Measurements from ENCODE around the gene DPEP3. TPM values are rescaled to one million over a fixed set of nuclear protein-coding genes. Genes with fewer than 3 reads are reported as not detected.

Gene DPEP3
- total RNA-seq, 4 donors from 2014 or later, result 0.17 TPM; not detected in 3

DNA sequence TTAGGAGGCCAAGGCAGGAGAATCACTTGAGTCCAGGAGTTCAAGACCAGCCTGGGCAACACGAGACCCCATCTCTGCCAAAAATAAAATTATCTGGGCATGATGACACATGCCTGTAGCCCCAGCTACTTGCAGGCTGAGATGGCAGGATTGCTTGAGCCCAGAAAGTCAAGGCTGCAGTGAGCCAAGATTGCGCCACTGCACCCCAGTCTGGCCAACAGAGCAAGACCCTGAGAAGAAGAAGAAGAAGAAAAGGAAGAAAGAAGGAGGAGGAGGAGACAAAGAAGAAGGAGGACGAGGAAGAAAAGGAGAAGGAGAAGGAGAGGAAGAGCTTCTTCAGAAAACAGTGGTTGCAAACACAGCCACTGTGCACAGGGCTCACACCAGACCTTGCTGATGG lies 8.4 kb upstream of the DPEP3 start:
- WGBS, result 81% methylated on average over 3 of the region's 3 CpGs
- no peaks in the 10 kb centered on the region for H3K9me3 ChIP-seq
- TF ChIP-seq, protein P1, sequence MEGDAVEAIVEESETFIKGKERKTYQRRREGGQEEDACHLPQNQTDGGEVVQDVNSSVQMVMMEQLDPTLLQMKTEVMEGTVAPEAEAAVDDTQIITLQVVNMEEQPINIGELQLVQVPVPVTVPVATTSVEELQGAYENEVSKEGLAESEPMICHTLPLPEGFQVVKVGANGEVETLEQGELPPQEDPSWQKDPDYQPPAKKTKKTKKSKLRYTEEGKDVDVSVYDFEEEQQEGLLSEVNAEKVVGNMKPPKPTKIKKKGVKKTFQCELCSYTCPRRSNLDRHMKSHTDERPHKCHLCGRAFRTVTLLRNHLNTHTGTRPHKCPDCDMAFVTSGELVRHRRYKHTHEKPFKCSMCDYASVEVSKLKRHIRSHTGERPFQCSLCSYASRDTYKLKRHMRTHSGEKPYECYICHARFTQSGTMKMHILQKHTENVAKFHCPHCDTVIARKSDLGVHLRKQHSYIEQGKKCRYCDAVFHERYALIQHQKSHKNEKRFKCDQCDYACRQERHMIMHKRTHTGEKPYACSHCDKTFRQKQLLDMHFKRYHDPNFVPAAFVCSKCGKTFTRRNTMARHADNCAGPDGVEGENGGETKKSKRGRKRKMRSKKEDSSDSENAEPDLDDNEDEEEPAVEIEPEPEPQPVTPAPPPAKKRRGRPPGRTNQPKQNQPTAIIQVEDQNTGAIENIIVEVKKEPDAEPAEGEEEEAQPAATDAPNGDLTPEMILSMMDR (IDR thresholded peaks at IDR 0.05), result no peak
- TF ChIP-seq POLR2A (IDR thresholded peaks at IDR 0.05; ENCODE audit: low read depth) (no peak), POLR2AphosphoS5 (IDR thresholded peaks at IDR 0.05) (no peak), EP300 (IDR thresholded peaks at IDR 0.05) (no peak)
- H3K27ac ChIP-seq (replicated peaks in 1 of 4), result no peak overlapping the region
- intact Hi-C loops (cut with DNase I), result no loop called here
- no peak for DNase-seq (ENCODE audit: extremely low spot score)
- H3K36me3 ChIP-seq, result no peaks in the 10 kb centered on the region
- H3K4me3 ChIP-seq, result no peak overlapping the region
- peaks cover 14 to 28% (median 23%) of the 10 kb centered on the region in 4 donors for H3K4me1 ChIP-seq
- peaks cover 0 to under 1% (median 0%) of the 10 kb centered on the region in 4 donors for H3K27me3 ChIP-seq

DNA sequence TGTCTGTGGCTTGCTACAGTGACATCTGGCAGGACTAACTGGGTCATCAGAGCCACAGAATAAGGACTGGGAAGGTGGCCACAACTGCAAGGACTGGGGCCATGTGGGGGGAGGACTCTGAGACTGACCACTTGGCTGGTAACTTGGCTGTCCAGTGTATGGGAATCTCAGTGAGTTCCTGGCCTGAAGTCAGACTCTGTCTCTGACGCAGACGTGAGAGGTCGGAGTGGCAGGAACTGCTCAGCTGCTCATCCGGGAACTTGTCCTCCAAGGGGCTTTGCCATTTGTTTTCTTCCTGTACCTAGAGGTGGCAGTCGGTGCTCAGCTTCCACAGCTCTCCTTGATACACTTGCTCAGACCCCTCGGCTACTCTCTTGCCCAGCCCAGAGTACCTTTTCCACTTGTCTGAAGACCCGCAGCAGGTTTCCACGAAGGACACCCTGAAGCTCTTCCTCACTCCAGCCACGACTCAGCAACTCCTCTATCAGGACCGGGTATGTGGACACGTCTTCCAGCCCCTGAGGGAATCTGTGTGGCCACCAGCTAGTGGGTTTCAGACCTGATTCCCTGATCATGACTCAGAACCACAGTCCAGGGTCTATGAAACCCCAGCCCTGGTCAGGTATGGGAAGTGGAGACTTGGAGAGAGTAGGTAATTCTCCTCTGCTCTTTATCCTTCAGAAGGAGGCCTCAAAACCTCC lies 7.3 kb upstream of the DPEP3 start:
- Histone ChIP-seq H3K4me1 (peaks cover 4 to 22% (median 14%) of the 10 kb centered on the region in 4 donors), H3K36me3 (no peaks in the 10 kb centered on the region), H3K4me3 (no peak overlapping the region), H3K27ac (replicated peaks in 1 of 4) (peak overlapping the region in 1 of 4 donors; percentile 5), H3K27me3 (peaks cover 0 to 6% (median 0%) of the 10 kb centered on the region in 4 donors), H3K9me3 (no peaks in the 10 kb centered on the region)
- WGBS, result 65% methylated on average over 10 of the region's 11 CpGs
- TF ChIP-seq POLR2AphosphoS5 (IDR thresholded peaks at IDR 0.05) (no peak), EP300 (IDR thresholded peaks at IDR 0.05) (no peak), POLR2A (IDR thresholded peaks at IDR 0.05; ENCODE audit: low read depth) (peak; percentile 12)
- TF ChIP-seq, protein P1 (IDR thresholded peaks at IDR 0.05), result no peak
- intact Hi-C loops (cut with DNase I), result no loop called here
- DNase-seq (ENCODE audit: extremely low spot score), result no peak

DNA sequence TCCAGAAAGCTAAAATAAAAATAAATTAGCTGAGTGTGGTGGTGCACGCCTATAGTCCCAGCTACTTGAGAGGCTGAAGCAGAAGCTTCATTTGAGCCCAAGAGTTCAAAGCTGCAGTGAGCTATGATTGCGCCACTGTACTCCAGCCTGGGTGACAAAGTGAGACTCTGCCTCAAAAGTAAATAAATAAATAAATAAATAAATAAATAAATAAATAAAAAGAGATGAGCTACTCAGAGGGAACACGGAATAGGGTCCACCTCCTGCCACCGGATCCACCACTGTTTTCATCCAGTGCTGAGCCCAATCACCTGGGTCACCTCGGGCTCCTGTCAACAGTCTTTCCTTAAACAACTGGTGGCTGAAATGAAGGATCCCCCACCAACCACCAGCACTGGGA lies 6.7 kb upstream of the DPEP3 start:
- intact Hi-C loops (cut with DNase I), result no loop called here
- WGBS, result 91% methylated on average over 5 of the region's 5 CpGs

DNA sequence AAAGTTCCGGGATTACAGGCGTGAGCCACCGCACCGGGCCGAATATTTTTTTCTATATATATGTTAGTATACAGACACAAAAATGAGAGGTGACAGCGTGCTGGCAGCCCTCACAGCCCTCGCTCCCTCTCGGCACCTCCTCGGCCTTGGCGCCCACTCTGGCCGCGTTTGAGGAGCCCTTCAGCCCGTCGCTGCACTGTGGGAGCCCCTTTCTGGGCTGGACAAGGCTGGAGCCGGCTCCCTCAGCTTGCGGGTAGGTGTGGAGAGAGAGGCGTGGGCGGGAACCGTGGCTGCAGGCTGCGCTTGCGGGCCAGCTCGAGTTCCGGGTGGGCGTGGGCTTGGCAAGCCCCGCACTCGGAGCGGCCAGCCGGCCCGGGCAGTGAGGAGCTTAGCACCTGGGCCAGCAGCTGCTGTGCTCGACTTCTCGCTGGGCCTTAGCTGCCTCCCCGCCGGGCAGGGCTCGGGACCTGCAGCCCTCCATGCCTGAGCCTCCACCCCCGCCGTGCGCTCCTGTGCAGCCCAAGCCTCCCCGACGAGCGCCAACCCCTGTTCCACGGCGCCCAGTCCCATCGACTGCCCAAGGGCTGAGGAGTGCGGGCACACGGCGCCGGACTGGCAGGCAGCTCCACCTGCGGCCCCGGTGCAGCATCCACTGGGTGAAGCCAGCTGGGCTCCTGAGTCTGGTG lies 1.9 kb upstream of the DPEP3 start:
- intact Hi-C loops (cut with DNase I), result no loop called here
- H3K27me3 ChIP-seq, result peaks cover 0 to 31% (median 4%) of the 10 kb centered on the region in 4 donors
- H3K4me3 ChIP-seq, result no peak overlapping the region
- no peaks in the 10 kb centered on the region for H3K9me3 ChIP-seq
- H3K27ac ChIP-seq (replicated peaks in 1 of 4), result no peak overlapping the region
- peaks cover 9 to 22% (median 14%) of the 10 kb centered on the region in 4 donors for H3K4me1 ChIP-seq
- no peak for TF ChIP-seq POLR2AphosphoS5 (IDR thresholded peaks at IDR 0.05)
- TF ChIP-seq, protein P1 (IDR thresholded peaks at IDR 0.05), result no peak
- no peak for TF ChIP-seq POLR2A (IDR thresholded peaks at IDR 0.05; ENCODE audit: low read depth)
- no peak for TF ChIP-seq EP300 (IDR thresholded peaks at IDR 0.05)
- 96% methylated on average over 39 of the region's 49 CpGs for WGBS
- DNase-seq (ENCODE audit: extremely low spot score), result no peak
- H3K36me3 ChIP-seq, result no peaks in the 10 kb centered on the region

More for the DNA sequence above, 6.7 kb upstream of the DPEP3 start:
- Histone ChIP-seq H3K4me3 (no peak overlapping the region), H3K9me3 (no peaks in the 10 kb centered on the region), H3K27me3 (peaks cover 0 to 10% (median 0%) of the 10 kb centered on the region in 4 donors), H3K36me3 (no peaks in the 10 kb centered on the region), H3K27ac (replicated peaks in 1 of 4) (no peak overlapping the region), H3K4me1 (peaks cover 4 to 22% (median 14%) of the 10 kb centered on the region in 4 donors)
- no peak for TF ChIP-seq EP300 (IDR thresholded peaks at IDR 0.05)
- TF ChIP-seq POLR2A (IDR thresholded peaks at IDR 0.05; ENCODE audit: low read depth), result no peak
- TF ChIP-seq POLR2AphosphoS5 (IDR thresholded peaks at IDR 0.05), result no peak
- TF ChIP-seq, protein P1 (IDR thresholded peaks at IDR 0.05), result no peak
- no peak for DNase-seq (ENCODE audit: extremely low spot score)

All from esophagus muscularis mucosa (tissue), 4 donors.